Measurements from ENCODE around the gene ITPA.
A peak's percentile ranks its signal among the peaks of the same experiment; 100 is the strongest.
"Not testable (repeated sequence)": the region's sequence is repeated elsewhere in the genome, so short reads cannot be mapped to it uniquely, and the experiment has no call there.

The ITPA gene

DNA sequence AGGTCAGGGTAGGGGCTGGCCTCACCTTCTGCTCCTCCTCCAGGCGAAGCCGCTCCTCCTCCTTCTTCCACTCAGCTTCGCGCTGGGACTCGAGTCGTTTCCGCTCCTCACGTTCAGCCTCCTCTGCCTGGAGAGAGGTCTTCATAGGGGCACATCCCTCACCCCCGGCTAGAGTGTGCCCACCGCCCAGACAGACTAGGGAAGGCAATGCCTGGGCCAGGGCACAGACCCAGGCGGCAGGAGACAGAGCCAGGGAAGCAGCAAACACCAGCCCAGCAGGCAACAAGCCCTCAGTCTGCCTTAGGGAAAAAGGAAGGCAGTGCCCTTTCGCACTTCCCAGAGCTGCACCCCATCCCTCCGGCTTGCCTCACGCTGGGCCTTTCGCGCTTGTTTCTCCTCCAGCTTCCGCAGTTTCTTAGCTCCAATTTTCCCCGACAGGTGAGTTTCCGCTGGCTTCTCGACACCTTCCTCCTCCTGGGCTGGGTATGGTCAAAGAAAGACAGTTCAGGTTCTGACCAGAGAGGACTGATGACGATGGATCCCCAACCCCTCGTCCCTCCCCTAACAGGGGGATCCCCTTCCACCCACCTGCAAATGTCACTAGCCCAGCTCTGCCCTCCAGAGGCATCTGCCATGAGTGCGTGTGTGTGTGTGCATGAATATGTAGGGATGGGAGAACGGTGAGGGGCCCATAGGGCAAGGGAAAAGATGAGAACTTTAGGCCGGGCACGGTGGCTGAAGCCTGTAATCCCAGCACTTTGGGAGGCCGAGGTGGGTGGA, 9.1 kb upstream of the ITPA start:
- DNase-seq (ENCODE audit: low read depth): no peak

DNA sequence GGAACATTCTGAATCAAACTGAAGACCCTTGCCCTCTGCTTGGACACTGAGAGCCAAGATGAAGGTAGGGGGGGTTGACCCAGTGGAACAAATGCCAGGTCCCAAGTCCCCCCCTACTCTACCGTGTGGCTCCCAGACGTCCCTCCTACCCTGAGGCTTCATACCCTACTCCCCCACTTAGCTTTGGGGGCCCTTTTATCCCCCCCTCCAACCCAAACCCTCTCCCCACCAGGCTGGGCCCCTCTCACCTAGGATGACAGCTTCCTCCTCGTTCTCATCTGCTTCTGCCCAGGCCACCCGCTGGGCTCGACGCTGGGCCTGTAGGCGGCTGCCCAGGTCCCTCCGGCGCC, 6.4 kb upstream of the ITPA start:
- DNase-seq (ENCODE audit: low read depth): no peak

DNA sequence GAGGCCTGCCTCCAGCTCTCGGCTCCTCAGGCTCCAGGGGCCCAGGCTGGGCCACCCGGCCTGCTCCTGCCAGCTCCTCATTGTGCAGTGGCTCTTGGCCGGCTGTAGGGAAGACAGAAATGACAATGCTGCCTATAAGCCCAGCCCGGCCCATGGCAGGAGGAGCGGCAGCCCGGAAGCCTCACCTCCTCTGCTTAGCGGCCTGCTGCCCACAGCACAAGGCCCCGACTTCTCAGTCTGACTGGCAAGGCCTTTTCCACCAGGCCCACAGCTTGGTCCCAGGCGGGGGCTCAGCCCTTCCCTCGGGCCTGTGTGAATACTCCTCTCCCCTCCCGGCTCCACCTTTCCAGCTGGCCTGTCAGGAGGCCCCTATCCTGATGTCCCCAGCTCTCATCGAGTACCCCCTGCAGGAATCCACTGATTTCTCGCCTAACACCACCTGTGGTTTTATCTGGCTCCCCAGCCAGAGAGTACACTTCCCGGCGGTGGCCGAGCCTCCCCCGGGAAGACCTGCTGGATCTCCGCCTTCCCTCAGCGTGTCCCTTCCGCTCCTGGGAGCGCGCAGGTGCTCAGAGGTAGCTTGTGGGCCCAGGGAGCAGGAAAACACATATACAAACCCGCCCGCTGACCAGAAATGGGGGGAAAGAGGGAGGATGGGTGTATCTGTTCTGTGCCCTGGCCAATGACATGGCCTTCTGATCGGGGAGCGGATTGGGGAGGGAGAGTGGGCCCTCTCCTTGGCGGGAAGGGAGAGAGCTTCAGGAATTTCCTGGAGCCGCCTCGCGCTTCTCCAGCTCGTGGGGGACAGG, 5.8 kb upstream of the ITPA start:
- no peak for DNase-seq (ENCODE audit: low read depth)

DNA sequence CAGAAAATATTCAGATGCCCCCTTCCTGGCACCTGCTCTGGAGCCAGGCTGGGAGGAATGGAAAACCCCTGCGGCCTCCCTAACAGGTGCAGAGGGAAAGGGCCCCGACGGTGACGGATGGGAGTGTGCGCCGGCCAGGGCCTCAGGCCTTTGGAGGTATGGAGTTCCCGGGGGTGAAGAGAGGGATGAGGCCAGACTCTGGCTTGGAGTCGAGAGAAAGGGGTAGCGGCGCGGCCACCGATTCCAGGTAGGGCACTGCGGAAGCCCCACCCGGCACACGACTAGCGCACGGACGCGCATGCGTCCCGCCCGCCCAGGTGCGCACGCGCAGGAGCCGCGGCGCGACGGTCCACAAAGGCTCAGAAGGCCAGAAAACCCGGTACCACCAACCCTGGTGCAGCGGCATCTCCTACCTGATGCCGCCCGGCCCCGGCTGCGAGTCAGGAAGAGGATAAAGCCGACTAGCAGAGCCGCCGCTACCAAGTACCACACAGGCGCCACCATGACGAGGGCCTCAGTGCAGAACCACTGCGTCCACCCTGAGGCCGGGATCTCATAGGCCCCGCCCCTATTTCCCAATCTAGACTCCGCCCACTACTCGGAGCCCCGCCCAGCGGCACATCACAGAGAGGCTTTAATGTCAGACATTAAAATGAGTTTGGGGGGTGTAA, 5.0 kb upstream of the ITPA start, which contains the start of gene DDRGK1:
Gene DDRGK1 (minus strand): TSS at position 559 of the 671 bp plus-strand sequence. CDS start 55 bp downstream, at position 504.
- DNase-seq (ENCODE audit: low read depth): peak; percentile 63

DNA sequence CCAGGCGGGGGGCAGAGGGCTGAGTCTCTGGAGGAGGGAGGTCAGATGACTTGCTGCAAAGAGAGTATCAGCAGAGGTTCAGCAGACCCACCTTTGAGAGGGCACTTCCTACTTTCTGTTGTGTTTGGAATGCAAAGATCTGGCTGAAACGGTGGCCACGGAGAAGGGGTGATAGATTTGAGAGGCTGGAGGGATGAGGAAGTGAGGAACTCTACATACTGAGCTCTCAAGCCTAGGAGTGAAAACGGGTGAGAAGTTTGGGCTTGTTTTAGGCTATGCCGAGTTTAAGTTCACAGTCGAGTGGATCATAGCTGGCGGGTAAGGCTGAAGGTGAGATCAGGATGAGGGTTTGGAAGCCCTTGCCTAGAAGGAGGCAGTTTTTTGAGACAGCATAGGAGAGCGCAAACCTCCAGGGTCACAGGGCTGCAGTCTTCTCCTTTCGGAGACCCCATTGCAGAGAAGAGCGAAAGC, 477 bp upstream of the ITPA start:
- DNase-seq (ENCODE audit: low read depth): no peak

DNA sequence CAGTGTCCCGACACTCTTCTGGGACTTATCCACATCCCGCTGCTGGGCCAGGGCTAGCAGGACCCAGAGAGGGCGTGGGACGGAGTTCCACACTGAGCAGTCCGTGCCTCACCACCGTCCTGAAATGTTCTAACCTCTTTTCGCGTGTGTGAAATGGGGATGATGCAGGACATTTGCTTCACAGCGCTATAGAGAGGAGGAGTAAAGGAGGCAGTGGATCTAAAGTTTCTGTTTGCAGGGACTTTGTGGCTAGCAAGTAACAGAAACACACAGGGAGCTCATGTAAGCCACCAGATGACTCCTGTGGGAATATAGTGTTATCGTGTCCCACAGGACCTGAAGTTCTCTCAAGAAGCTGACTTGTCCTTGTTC, 634 bp downstream of the ITPA start:
- no peak for DNase-seq (ENCODE audit: low read depth)

DNA sequence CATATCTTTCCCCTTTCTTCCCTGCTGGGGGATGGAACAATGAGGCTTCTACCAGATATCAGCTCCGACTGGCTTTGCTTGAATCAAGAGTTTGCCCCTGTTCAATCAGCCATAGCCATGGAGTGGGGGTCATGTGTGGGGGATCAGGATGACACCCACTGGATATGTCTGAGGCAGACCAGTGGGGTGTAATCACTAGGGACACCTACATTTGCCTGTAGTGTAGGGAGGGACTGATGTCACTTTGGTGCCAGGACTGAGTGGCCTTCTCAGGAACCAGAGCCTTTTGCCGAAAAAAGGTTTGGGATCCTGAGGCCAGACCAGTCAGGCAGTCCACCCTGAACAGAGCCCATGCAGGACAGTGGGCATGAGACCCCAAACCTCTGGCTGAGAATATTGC, 1.0 kb downstream of the ITPA start:
- DNase-seq (ENCODE audit: low read depth): no peak

DNA sequence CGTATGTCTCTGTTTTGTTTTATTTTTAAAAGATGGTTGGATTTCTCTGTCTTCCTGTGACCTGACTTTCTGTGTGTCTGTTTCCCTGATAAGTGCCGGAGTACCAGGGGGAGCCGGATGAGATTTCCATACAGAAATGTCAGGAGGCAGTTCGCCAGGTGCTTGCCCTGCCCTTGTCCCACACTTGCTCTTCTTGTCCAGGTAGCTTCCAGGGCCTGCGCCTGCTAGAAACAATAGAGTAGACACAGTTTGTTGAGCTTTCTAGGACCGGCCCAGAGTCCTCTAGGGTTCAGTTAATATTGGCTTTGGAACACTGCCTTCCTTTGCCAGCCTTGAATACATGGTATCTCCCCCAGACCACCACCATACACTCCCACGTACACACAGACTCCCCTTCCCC, 3.9 kb downstream of the ITPA start:
- no peak for DNase-seq (ENCODE audit: low read depth)

DNA sequence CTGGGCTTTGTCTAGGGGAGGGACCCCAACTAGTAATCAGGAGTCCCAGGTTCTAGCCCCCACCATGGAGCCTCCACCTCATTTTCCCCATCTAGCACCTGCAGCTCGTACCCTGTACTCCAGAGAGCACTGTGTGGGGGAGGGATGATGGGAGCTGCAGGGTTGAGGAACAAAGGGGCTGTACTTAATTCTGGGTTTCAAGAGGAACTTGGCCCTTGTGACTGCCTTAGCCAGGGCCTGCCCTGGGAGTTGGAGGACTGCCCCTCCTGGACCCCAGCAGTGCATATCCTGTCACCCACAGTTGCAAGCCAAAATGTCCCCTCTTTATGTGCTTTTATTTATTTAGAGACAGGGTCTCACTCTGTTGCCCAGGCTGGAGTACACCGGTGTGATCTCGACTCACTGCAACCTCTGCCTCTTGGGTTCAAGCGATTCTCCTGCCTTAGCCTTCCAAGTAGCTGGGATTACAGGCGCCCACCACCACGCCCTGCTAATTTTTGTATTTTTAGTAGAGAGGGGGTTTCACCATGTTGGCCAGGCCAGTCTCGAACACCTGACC, 6.1 kb downstream of the ITPA start:
- not testable (repeated sequence) for DNase-seq (ENCODE audit: low read depth)

DNA sequence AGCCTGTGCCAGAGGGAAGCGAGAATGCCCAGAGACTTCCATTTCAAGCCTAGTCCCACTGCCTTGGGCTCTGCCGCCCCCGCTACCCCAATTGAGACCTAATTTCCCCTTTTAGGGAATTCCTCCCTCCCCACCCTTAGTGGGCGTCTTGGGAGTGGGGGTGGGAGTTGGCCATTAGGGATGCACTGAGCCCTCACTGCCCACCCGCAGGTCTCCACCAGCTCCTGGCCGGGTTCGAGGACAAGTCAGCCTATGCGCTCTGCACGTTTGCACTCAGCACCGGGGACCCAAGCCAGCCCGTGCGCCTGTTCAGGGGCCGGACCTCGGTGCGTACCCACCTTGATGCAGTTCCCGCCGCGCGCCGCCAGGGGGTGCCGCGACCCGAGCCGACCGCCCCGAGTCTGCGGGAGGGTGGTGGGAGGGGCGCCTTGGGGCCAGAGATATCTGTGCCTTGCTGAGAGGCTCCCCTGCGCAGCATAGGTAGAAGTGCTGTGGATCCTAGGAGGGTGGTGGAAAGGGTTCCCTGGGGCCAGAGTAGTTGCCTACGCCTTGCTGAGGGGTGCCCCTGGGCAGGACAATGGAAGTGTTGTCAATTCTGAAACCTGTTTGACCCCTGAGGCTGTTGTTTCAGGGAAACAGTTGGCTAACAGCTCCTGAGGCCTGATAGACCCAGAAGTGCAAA, 9.2 kb downstream of the ITPA start:
- DNase-seq (ENCODE audit: low read depth): no peak

DNA sequence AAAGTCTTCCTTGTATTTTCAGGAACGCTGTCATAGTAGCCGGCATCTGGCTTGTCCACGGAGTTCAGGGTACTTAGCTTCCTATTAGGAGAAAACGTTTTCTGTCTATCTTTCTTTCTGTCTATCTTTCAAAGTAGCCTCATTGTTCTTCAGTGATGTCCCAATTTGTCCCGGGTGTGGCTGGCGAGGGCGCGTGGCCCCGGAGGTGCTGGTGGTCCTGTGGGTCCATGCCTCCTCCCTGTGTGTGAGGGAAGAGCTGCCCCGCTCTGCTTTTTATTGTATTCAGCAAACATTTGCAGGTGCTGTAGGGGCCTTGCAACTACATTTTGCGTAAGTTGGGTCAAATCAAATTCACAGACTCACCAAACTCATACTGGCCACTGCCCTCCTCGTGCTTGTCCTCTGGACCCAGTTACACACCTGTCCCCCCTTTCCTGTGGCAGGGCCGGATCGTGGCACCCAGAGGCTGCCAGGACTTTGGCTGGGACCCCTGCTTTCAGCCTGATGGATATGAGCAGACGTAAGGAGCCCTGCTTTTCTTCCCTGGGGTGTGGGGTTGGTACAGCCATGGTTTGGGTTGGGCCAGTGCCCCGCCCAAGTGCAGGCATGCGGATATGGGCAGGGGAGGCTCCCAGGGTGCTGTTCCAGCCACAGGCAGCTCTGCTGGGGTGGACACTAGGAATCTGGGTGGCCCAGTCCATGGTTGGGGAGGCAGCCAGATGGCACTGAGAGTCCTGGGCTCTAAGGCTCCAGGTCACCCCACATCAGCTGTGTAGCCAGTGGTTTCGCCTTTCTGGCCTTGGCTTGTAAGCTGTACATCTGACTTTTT, 12.3 kb downstream of the ITPA start:
- DNase-seq (ENCODE audit: low read depth): no peak

DNA sequence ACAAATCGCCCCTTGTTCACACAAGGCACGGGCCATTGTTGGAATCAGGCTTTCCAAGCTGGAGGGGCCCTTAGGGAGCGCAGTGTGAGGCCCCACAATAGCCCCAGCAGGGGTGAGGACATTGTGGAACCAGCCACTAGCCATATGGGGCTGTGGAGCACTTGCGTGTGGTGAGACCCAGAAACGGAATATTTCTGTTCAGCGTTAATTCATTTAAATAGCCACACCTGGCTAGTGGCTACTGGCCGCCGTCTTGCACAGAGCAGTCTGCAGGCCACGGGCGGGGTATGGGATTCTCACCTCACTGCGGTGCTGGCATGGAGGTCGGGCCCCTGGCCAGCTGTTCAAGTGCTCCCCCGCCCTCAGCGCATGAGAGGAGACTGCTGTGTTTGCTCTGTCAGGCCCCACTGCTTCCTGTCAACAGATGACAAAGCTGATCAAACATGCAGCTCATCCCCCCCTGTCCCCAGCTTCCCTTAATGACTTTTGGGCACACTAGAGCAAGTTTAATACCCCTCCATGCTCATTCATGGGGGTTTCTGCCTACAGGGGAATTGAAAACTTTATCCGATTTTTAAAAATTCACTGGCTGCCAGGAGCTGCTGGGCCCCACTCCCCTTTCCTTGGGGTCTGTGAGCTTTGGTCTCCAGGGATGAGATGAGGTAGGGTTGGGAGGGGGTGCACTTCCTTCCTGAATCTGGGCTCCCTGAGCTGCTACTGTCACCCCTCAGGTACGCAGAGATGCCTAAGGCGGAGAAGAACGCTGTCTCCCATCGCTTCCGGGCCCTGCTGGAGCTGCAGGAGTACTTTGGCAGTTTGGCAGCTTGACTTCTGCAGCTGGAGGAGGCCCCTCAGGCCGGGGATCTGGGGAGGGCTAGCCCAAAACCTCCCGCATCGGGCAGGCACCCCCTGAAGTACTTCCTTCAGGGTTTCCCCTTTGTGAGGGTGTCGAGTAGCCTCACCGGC, 13.6 kb downstream of the ITPA start:
- DNase-seq (ENCODE audit: low read depth): no peak

DNA sequence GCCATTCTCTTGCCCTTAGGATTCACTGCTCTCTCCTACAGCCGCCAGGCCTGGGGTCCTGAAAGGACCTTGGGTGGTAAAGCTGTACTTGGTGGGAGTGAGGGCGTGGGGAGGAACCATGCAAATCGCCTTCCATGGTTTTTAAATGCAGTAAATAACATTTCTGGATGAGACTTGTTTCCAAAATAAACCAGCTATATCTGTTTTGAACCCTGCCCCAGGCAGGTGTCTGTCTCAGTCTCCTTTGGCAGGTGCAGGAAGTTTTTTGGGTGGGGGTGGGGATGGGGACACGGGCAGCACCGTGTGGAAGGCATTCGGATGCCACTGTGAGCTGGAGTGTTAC, 14.3 kb downstream of the ITPA start:
- DNase-seq (ENCODE audit: low read depth): no peak

DNA sequence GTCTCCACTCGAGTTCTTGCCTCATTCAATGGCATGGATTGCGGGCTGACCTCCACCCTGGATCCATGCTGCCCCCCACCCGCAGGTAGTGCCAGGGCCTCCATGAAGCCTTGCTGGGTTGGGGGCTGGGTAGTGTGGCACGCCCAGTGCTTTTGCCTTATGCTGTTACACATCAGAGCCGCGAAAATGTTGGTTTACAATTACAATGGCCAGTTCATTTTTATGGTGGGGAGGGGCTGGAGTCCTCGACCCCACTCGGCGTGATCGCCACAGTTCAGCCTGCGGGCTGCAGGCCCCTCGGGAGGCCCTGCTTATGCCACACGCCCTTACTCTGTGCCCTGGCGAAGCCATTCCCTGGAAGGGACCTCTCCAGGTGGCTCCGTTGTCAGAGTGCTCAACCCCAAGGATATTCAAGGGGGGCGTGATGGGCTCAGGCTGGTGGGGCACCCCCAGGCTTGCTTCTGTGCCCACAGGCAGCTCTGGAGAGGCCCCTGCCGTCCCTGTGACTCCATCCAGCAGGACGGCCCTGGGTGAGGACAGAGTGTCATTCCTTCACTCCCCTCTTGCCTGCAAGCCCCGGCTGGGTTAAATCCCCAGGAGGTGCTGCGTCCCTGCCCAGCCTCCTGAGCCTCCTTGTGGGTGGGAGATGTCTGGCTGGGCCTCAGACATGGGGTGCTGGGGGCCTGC, 14.8 kb downstream of the ITPA start:
- DNase-seq (ENCODE audit: low read depth): no peak

DNA sequence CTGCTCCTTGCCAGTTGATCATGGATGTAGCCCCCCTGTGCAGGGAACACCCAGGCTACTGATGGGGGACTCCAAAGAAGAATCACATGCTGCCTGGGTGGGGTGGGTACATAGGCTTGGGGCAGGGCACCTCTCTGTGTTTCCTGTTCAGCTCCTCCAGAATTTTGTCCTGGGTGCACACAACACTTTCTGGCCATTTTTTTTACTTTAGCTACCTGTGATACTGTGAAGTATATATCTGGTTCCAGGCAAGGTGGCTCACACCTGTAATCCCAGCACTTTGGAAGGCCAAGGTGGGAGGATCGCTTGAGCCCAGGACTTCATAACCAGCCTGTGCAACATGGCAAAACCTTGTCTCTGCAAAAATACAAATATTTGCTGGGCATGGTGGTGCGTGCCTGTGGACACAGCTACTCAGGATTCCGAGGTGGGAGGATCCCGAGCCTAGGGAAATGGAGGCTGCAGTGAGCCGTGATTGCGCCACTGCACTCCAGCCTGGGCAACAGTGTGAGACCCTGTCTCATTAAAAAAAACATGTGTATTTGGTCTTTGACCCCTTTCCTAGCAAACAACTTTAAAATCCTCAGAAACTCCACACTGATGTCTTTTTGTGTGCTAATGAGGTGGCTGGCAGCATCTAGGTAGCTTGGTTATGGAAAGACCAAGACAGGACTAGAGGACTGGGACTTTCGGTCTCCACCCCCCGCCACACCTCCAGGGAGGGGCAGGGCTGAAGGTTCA, 15.6 kb downstream of the ITPA start:
- no peak for DNase-seq (ENCODE audit: low read depth)

DNA sequence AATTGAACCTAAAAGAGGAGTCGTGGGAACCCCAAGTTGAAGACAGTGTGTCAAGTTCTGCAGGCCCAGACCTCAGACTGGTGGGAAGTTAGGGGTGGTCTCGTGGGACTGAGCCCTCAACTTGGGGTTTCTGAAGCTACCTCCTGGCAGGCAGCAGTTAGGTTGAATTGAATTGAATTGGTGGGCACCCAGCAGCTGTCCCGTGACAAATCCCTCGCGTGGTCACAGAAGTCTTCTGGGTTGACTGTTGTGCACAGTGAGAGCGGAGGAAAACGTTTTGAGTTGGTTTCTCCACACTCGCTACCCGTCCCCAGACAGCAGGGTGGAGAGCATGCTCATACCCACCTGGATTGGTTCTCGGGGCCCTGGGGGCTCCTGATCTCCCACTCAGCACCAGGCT, 16.8 kb downstream of the ITPA start:
- DNase-seq (ENCODE audit: low read depth): no peak

DNA sequence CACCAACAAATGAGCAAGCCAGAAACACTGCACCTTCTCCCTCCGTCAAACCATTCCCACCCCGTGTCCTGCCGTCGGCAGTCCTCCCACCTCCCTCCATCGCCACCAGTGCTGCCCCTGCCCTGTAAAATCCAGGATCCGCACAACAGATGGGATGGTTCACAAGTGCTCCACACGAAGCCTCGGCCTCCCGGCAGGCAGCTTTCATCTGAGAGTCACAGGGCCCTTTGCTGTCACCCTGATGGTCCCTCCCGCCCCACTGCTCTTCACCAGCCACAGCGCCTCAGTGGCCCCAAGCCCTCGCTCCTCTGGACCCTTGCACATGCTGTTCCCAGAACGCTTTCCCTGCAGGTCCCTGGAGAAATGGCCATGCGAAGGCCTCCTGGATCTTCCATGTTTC, 17.6 kb downstream of the ITPA start:
- no peak for DNase-seq (ENCODE audit: low read depth)

DNA sequence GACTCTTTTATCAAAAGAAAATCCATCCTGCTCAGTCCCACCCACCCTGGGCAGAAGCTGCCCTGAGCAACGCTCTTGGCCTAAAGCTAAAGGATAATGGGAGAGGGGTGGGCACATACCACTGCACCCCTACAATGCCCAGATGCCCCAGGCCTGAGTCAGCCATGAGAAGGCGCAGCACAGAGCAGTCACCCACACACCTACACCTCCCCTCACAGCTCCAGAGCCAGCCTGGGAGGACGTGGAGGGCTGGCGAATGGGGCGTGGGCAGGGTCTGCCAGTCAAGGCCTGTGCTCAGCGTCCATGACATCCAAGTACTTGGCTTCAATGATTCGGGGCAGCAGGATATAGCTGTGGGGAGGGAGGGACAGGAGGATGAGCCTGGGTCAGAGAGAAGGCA, 18.2 kb downstream of the ITPA start:
- no peak for DNase-seq (ENCODE audit: low read depth)

Data from HS-27A (cell line).